PC-9 (cell line): Measurements from ENCODE around the gene FILIP1L.

ENCODE experiments used
- CTCF ChIP-seq: fragments of 200-600 bp; sonication (generic); conservative IDR thresholded peaks from 2 replicates; pipeline ENCODE4 v1.6.1; 2017; ENCODE audit warnings: mixed run types, antibody characterized with exemption, mild to moderate bottlenecking, moderate library complexity
- EZH2 ChIP-seq: fragments of 200-600 bp; sonication (generic); IDR thresholded peaks from 2 replicates; pipeline ENCODE4 v1.8.0; 2017; ENCODE audit warnings: antibody characterized with exemption, low read depth

GRCh38 chr3:100141586-100141985 is 27.3 kb upstream of the FILIP1L start:
- no peak for TF ChIP-seq CTCF
- no peak for TF ChIP-seq EZH2
